K562 (cell line): Measurements from ENCODE around the gene UBE2N. TPM values are rescaled to one million over a fixed set of nuclear protein-coding genes. Genes with fewer than 3 reads are reported as not detected.

Experiments used
- CC2D1A ChIP-seq: fragments of 450-650 bp; IDR thresholded peaks from 2 replicates; pipeline ENCODE4 v1.6.1; 2017; ENCODE audit warnings: mild to moderate bottlenecking
- CLOCK ChIP-seq: fragments of 250-450 bp; sonication (Bioruptor Pico); IDR thresholded peaks from 2 replicates; pipeline ENCODE4 v1.4.0; 2020; ENCODE audit warnings: mild to moderate bottlenecking, moderate library complexity, borderline replicate concordance
- DMBX1 ChIP-seq: fragments of 250-450 bp; sonication (Bioruptor Pico); IDR thresholded peaks from 2 replicates; pipeline ENCODE4 v1.8.0; 2022; ENCODE audit warnings: inconsistent platforms, mild to moderate bottlenecking, moderate library complexity, borderline replicate concordance
- FOXP4 ChIP-seq: sonication (generic); formaldehyde crosslinking; IDR thresholded peaks from 2 replicates; pipeline ENCODE4 v1.8.0; 2022; ENCODE audit warnings: mild to moderate bottlenecking, missing genetic modification reagents, borderline replicate concordance
- HLTF ChIP-seq: fragments of 450-650 bp; IDR thresholded peaks from 2 replicates; pipeline ENCODE4 v1.6.1; 2016
- LARP7 ChIP-seq: fragments of 450-650 bp; IDR thresholded peaks from 2 replicates; pipeline ENCODE4 v1.6.1; 2016
- NFATC3 ChIP-seq: fragments of 450-650 bp; IDR thresholded peaks from 2 replicates; pipeline ENCODE4 v1.6.1; 2017; ENCODE audit warnings: mild to moderate bottlenecking
- PHF20 ChIP-seq: fragments of 450-650 bp; IDR thresholded peaks from 2 replicates; pipeline ENCODE4 v1.6.1; 2018; ENCODE audit not compliant: partially characterized antibody
- PURB ChIP-seq: sonication (generic); formaldehyde crosslinking; IDR thresholded peaks from 2 replicates; pipeline ENCODE4 v1.9.0; 2021; ENCODE audit warnings: low read depth, mild to moderate bottlenecking, missing genetic modification reagents
- PYGO2 ChIP-seq: fragments of 450-650 bp; IDR thresholded peaks from 2 replicates; pipeline ENCODE4 v1.6.1; 2016; ENCODE audit warnings: mild to moderate bottlenecking, missing genetic modification characterization, moderate library complexity, missing compliant biosample characterization
- RFX1 ChIP-seq: fragments of 450-650 bp; IDR thresholded peaks from 2 replicates; pipeline ENCODE4 v1.6.1; 2016; ENCODE audit warnings: mild to moderate bottlenecking, moderate library complexity
- RNF2 ChIP-seq: sonication (generic); IDR thresholded peaks from 2 replicates; pipeline ENCODE4 v1.6.1; 2016
- SMAD1 ChIP-seq: fragments of 150-350 bp; IDR thresholded peaks from 2 replicates; pipeline ENCODE4 v1.6.1; 2014; ENCODE audit warnings: low read length, low read depth; ENCODE audit not compliant: partially characterized antibody
- SREBF2 ChIP-seq: sonication (generic); formaldehyde crosslinking; IDR thresholded peaks from 2 replicates; pipeline ENCODE4 v1.4.0; 2020; ENCODE audit warnings: mild to moderate bottlenecking, missing genetic modification reagents
- STAT5B ChIP-seq: fragments of 250-450 bp; sonication (Bioruptor Pico); IDR thresholded peaks from 2 replicates; pipeline ENCODE4 v1.8.0; 2021; ENCODE audit warnings: mild to moderate bottlenecking, inconsistent platforms
- ZBTB1 ChIP-seq: sonication (generic); formaldehyde crosslinking; IDR thresholded peaks from 2 replicates; pipeline ENCODE4 v1.8.1; 2023; ENCODE audit warnings: missing genetic modification reagents, low read depth, mild to moderate bottlenecking, borderline replicate concordance
- ZNF133 ChIP-seq: fragments of 250-450 bp; sonication (Bioruptor Pico); IDR thresholded peaks from 2 replicates; pipeline ENCODE4 v1.4.0; 2020; ENCODE audit warnings: mild to moderate bottlenecking
- ZNF197 ChIP-seq: fragments of 200-800 bp; sonication (Bioruptor generic); IDR thresholded peaks from 2 replicates; pipeline ENCODE4 v1.6.1; 2016; ENCODE audit warnings: low read depth, missing genetic modification characterization, missing compliant biosample characterization
- polyA plus RNA-seq, 8 experiments: library from polyadenylated mRNA; depleted of rRNA in 4 of 8; stranded (reverse) in 5 of 8; unstranded in 3 of 8; fragments of >200 nt; fragmentation: Nextera tagmentation in 2 of 8; fragmentation: Illumina TruSeq in 1 of 8; extraction: Ambion mirVana in 2 of 8; extraction: Trizol in 1 of 8; gene quantifications; 2 replicates each; pipeline versions ENCODE4 v1.2.1 to v1.2.3, GENCODE V29; 2011 to 2014; ENCODE audit warnings: inconsistent platforms in 1 of 8, missing spikeins in 1 of 8
- total RNA-seq, 7 experiments: library from RNA; depleted of rRNA in 6 of 7; stranded (reverse); fragments of >200 nt in 6 of 7; fragmentation: Illumina TruSeq in 2 of 7; extraction: Trizol in 2 of 7; gene quantifications; 2 replicates each; pipeline versions ENCODE4 v1.2.1 to v1.2.3, GENCODE V29; 2011 to 2021; ENCODE audit warnings: low replicate concordance in 1 of 7
- TF ChIP-seq, protein P1 (sequence below): sonication (generic); formaldehyde crosslinking; IDR thresholded peaks from 2 replicates; pipeline ENCODE4 v1.8.0; 2022; ENCODE audit warnings: missing genetic modification reagents, mild to moderate bottlenecking, borderline replicate concordance
- TF ChIP-seq, protein P2 (sequence below): fragments of 450-650 bp; IDR thresholded peaks from 2 replicates; pipeline ENCODE4 v1.6.1; 2016; ENCODE audit warnings: borderline replicate concordance
- TF ChIP-seq, protein P3 (sequence below): sonication (generic); IDR thresholded peaks from 2 replicates; pipeline ENCODE4 v1.6.1; 2016

The UBE2N gene
- total and polyA plus RNA-seq, 9 of the 15 experiments (the other 6 are each of a cell fraction or from before 2014, with no cell fraction given), result 189 to 826 (median 260) TPM

- no peak for TF ChIP-seq FOXP4 (CRISPR knock-in tag)
- TF ChIP-seq ZBTB1 (CRISPR knock-in tag), result no peak
- TF ChIP-seq HLTF, result no peak
- TF ChIP-seq RNF2, result peak; percentile 76; the same call in 1 of the 2 replicates
- TF ChIP-seq PYGO2 (tag), result no peak
- TF ChIP-seq, protein P1, sequence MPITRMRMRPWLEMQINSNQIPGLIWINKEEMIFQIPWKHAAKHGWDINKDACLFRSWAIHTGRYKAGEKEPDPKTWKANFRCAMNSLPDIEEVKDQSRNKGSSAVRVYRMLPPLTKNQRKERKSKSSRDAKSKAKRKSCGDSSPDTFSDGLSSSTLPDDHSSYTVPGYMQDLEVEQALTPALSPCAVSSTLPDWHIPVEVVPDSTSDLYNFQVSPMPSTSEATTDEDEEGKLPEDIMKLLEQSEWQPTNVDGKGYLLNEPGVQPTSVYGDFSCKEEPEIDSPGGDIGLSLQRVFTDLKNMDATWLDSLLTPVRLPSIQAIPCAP, result no peak
- TF ChIP-seq DMBX1 (CRISPR knock-in tag), result peak; percentile 53; the same call in 1 of the 2 replicates
- TF ChIP-seq PHF20, result peak; percentile 88
- peak; percentile 76 for TF ChIP-seq SMAD1
- peak; percentile 64; the same call in 1 of the 2 replicates for TF ChIP-seq ZNF133
- TF ChIP-seq, protein P2, sequence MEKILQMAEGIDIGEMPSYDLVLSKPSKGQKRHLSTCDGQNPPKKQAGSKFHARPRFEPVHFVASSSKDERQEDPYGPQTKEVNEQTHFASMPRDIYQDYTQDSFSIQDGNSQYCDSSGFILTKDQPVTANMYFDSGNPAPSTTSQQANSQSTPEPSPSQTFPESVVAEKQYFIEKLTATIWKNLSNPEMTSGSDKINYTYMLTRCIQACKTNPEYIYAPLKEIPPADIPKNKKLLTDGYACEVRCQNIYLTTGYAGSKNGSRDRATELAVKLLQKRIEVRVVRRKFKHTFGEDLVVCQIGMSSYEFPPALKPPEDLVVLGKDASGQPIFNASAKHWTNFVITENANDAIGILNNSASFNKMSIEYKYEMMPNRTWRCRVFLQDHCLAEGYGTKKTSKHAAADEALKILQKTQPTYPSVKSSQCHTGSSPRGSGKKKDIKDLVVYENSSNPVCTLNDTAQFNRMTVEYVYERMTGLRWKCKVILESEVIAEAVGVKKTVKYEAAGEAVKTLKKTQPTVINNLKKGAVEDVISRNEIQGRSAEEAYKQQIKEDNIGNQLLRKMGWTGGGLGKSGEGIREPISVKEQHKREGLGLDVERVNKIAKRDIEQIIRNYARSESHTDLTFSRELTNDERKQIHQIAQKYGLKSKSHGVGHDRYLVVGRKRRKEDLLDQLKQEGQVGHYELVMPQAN, result peak; percentile 96; the same call in 1 of the 2 replicates
- TF ChIP-seq LARP7, result no peak
- TF ChIP-seq PURB (CRISPR knock-in tag), result no peak
- TF ChIP-seq ZNF197 (CRISPR knock-in tag), result peak; percentile 82; the same call in 1 of the 2 replicates
- TF ChIP-seq STAT5B (CRISPR knock-in tag), result no peak
- TF ChIP-seq RFX1, result peak; percentile 64
- TF ChIP-seq, protein P3, sequence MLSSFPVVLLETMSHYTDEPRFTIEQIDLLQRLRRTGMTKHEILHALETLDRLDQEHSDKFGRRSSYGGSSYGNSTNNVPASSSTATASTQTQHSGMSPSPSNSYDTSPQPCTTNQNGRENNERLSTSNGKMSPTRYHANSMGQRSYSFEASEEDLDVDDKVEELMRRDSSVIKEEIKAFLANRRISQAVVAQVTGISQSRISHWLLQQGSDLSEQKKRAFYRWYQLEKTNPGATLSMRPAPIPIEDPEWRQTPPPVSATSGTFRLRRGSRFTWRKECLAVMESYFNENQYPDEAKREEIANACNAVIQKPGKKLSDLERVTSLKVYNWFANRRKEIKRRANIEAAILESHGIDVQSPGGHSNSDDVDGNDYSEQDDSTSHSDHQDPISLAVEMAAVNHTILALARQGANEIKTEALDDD, result no peak
- TF ChIP-seq CLOCK (CRISPR knock-in tag), result 0 out of 2 replicates have a peak, but pooled peaks have one; percentile 29
- no peak for TF ChIP-seq NFATC3
- TF ChIP-seq CC2D1A, result no peak
- no peak for TF ChIP-seq SREBF2 (CRISPR knock-in tag)
Measured at GRCh38 chr12:93467351-93468007, 25.7 kb upstream of the UBE2N start, which contains the start of gene MRPL42 (continued).
